Cerebellar cortex (tissue), 1 donor: Measurements from ENCODE around the gene TBC1D17.
A peak's percentile ranks its signal among the peaks of the same experiment; 100 is the strongest.

Experiments
- DNase-seq: peaks from one replicate; pipeline ENCODE4 v3.0.0-alpha.2; 2015; ENCODE audit warnings: low spot score

The TBC1D17 gene

GRCh38 chr19:49877879-49878743 lies 609 bp downstream of the TBC1D17 start:
- DNase-seq, result peak; percentile 96

DNA sequence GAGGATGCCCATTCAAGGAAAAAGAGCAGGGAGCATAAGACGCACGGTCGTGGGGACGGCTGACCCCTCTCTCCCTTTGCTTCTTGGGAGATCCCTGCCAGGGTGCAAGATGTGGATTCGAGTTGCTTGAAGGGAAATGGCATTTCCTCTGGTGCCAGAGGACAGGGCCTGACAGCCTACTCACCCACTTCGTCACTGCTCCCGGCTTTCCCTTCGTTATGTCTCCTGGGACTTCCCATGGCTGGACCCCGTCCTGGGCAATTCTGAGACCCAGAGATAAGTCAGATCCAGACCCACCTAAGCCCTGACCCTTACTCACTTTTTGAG lies 1.2 kb downstream of the TBC1D17 start:
- DNase-seq, result no peak

DNA sequence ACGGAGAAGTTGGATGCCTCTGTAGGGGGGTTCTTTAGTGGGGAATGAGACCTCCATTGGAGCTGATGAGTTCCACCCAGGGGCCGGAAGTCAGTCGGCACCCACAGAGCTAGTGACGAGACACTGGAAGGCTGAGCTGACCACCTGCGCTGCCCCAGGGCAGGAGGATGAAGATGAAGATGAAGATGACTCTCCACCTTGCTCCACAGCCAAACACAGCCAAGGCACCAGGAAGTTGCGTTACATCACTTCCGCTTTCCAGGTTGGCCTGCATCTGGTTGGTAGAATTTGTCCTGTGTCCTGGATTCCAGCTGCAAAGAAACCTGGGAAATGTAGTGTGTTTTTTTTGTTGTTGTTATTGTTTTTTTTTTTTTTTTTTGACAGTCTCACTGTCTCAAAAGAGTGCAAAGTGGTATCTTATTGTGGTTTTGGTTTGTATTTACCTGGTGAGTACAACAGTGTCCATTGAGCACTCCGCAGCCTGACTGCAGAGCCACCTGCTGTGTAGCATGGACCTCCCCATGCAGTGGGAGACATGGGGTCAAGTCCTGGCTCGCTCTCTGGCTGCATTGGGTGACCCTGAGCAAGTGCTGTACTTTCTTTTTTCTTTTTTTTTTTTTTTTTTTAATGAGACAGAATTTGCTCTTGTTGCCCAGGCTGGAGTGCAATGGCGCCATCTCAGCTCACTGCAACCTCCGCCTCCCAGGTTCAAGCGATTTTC lies 1.9 kb downstream of the TBC1D17 start:
- no peak for DNase-seq

DNA sequence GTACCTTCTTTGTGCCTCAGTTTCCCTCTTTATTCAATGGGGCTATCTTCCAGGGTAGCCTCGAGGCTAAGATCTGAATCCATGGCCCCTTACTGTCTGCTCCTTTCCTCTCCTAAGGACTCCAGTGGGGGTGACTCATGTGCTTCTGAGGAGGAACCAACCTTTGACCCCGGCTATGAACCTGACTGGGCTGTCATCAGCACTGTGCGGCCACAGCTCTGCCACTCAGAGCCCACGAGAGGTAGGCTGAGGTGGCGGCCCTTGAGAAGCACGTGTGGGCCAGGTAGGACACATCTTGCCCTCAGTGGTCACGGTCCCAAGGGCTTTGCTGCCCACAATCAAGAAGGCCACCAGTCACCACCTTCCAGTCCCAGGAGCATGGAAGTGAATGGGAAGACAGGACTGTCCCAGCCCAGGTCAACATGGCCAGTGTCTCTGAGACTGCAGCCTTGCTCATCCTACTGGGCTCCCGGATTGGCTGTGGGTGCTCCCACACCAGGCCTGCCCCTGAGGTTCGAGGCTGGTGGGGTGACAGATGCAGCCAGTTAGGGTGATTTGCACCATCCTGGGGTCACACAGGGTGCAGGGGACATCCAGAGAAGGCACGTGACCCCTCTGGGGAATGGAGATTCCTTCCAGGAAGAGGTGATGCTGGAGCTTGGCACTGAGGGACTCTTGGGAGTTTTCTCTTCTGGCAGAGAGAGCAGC lies 2.8 kb downstream of the TBC1D17 start:
- no peak for DNase-seq

GRCh38 chr19:49881186-49881585 lies 3.7 kb downstream of the TBC1D17 start:
- no peak for DNase-seq

DNA sequence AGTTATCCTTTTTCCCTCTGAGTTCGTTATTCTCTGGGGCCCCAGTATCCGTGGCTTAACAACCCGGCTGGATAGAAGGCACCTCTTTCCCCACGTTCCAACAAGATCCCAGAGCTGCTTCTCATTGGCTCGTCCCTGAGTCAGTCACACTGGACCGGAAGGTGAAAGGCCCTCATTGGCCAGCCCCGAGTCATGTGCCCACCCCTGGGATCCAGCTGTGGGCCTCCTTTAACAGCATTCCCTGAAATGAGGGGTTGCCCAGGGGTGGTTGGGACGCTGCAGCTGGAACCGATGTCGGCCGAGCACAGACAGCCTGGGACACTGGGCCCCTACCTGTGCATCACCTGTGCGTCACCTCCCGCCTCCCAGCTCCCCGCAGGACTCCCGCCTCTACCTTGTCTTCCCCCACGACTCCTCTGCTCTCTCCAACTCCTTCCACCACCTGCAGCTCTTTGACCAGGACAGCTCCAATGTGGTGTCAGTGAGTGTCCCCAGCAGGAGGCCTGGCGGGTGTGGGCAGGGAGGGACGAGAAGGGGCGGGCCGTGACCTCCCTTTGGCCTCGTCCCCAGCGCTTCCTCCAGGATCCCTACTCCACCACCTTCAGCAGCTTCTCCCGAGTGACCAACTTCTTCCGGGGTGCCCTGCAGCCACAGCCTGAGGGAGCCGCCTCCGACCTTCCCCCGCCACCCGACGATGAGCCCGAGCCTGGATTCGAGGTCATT lies 4.3 kb downstream of the TBC1D17 start:
- no peak for DNase-seq

GRCh38 chr19:49882643-49883042 lies 5.1 kb downstream of the TBC1D17 start:
- no peak for DNase-seq

DNA sequence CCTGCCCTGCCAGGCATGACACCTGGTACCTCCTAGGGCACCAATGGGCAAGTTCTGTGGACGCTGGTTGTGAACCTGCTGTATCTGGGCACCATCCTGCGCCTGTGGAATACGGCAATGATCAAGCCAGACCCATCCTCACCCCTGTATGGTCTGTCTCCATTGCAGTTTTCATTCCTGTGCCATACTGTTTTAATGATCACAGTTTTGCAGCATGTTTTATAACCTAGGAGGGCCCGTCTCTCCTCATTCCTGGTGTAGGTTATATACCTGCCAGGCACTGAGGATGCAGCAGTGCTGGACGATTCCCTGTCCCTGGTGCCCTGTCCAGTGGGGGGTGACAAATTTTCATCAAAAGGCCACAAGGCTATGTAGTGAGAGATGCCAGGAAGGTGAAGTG lies 5.6 kb downstream of the TBC1D17 start:
- no peak for DNase-seq

GRCh38 chr19:49884109-49884508 lies 6.6 kb downstream of the TBC1D17 start:
- DNase-seq, result no peak

DNA sequence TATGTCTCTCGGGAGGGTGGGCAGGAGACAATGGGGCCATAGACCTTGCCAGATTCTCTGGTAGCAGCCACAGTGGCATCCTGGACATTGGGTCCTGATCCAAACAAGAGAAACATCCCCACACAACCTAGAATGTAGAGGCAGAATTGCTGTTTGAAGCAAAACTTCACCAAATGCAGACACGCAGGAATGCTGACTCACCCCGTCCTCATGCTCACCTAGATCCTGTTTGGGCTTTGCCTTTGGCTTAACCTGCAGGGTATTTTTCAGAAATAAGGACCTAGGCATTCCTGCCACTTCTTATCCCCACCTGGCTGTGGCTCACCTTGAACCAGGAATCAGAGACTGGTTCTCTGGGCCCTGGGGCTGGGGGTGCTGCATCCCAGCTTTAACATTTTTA lies 7.3 kb downstream of the TBC1D17 start:
- no peak for DNase-seq

- no peak for DNase-seq
Measured at GRCh38 chr19:49887037-49887664, 9.6 kb downstream of the TBC1D17 start.

- no peak for DNase-seq
Measured at GRCh38 chr19:49887665-49888509, 10.4 kb downstream of the TBC1D17 start.

GRCh38 chr19:49888510-49888824 lies 11.0 kb downstream of the TBC1D17 start:
- no peak for DNase-seq

- no peak for DNase-seq
Measured at GRCh38 chr19:49889038-49889686, 11.7 kb downstream of the TBC1D17 start.

DNA sequence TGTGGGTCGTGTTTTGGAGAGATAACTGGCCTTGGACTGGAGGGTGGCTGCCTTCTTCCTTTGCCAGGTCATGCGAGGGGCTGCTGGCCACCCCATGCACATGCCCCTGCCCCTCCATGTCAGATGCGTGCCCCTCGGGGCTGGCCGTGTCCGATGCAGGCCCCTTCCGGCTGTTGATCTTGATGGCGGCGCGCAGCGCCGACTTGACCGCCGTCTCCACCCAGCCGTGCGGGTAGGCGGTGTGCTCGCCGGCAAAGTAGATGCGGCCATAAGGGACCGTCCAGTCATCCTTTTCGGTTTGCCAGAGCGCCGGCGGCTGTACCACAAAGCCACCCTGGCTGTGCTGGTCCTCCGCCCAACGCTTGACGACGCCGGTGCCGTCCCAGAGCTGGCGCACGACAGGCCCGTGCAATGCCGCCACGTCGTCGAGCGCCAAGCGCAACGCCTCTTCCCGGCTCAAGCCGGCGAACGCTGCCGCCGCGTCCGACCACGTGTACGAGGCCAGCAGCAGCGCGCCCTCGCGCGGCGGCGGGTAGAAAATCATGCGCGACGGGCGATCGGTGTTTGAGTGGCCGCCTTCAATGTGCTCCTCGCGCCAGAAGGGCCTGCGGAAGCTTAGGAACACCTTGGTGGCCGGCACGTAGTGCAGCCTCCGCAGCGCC lies 12.3 kb downstream of the TBC1D17 start:
- peak; percentile 60 for DNase-seq

GRCh38 chr19:49890349-49891311 lies 13.1 kb downstream of the TBC1D17 start:
- DNase-seq, result no peak

DNA sequence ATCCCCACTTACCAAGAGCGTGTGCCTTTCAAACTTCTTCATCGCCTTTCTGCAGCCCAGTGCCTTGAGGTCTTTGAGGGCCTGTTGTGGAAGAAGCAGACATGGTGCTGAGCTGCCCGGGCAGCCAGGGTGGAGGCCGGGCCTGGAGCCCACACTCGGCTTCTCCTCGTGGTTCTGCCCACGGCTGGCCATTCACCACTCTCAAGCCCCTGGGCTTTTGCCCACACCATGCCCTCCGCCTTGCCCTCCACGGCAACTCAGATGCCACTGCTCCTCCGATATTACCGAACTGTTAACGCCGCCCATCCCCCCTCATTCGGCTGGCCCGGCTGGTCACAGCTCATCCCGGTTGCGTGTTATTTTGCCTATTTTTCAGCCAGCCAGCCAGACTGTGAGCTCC lies 13.9 kb downstream of the TBC1D17 start:
- no peak for DNase-seq

DNA sequence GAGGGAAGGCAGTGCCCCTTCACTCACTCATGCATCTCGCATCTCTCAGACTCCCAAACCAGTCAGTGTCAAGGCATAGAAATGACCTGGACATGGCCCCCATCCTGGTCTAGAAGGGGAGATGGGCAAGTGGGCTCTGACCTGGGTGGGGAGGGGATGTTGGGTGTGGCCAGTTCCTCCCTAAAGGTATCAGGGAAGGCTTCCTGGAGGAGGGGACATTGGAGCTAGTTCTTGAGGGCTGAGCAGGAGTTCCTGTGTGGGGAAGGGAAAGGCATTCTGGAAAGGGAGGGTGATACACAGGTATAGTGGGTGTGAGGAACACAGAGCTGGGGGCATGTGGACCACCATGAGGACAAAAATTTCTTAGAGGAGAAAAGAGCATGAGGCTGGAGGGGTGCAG lies 15.2 kb downstream of the TBC1D17 start:
- no peak for DNase-seq
